K562 (cell line): ENCODE results near the gene FMNL3. TPM values are rescaled to one million over a fixed set of nuclear protein-coding genes. Genes with fewer than 3 reads are reported as not detected.

Experiments used
- ATAC-seq: fragments of 200-7000 bp; cut with Tn5 transposase; 3 replicates; pipeline ENCODE4 v1.9.1; 2020; ENCODE audit warnings: moderate library complexity
- BruUV-seq: library from RNA; stranded (reverse); fragments of 400-500 nt; replicated peaks from 2 replicates; lab custom pipeline; 2021; lab: Mats Ljungman, UMichigan
- CTCF ChIA-PET: fragments of 300-600 bp; formaldehyde crosslinking; extraction: SDS; loops from one replicate; lab custom pipeline; 2021; ENCODE audit warnings: low intra/inter-chr PET ratio; lab: Yijun Ruan, JAX
- POLR2A ChIA-PET: fragments of 300-600, 350-650 bp; sonication (Branson Sonifier 250); formaldehyde crosslinking; extraction: SDS; loops from one replicate; lab custom pipeline; 2021; ENCODE audit warnings: antibody characterized with exemption, inconsistent platforms; lab: Yijun Ruan, JAX
- DNase-seq, 4 experiments: peaks; one replicate each; pipeline versions ENCODE4 v3.0.0 to v3.0.0-alpha.2; 2011 to 2018; ENCODE audit warnings: low spot score in 3 of 4, mixed read lengths in 3 of 4; ENCODE audit errors: extremely low read depth in 1 of 4
- FAIRE-seq: peaks from 2 replicates; lab custom pipeline; 2011; peaks lifted over from hg19 to GRCh38; lab: Jason Lieb, UNC
- H2AFZ ChIP-seq: 2 replicates; pipeline ENCODE4 v1.6.0; 2011; ENCODE audit warnings: low read depth, low read length, control low read depth, inconsistent platforms
- H3K27ac ChIP-seq: fragments of 200-600 bp; 3 replicates; pipeline ENCODE4 v1.8.0; 2011; ENCODE audit warnings: low read depth, mild to moderate bottlenecking, control low read depth, inconsistent platforms, low read length, moderate library complexity, mixed read lengths; ENCODE audit errors: extremely low read depth
- H3K27me3 ChIP-seq, 2 experiments: fragments of 300-600 bp in 1 of 2; 2 replicates in 1 of 2; 3 replicates in 1 of 2; pipeline versions ENCODE4 v1.6.0 to v1.8.0; 2011; ENCODE audit warnings: inconsistent platforms in 2 of 2, low read length in 2 of 2, mild to moderate bottlenecking in 1 of 2, mixed read lengths in 1 of 2, moderate library complexity in 1 of 2; ENCODE audit not compliant: control insufficient read depth in 2 of 2, insufficient read depth in 2 of 2
- H3K36me3 ChIP-seq: fragments of 300-600 bp; 3 replicates; pipeline ENCODE4 v1.8.0; 2011; ENCODE audit warnings: mild to moderate bottlenecking, low read length, inconsistent platforms; ENCODE audit not compliant: control insufficient read depth, insufficient read depth
- H3K4me1 ChIP-seq, 2 experiments: fragments of 200-600 bp in 1 of 2; replicated peaks in 1 of 2; 2 replicates in 1 of 2; 3 replicates in 1 of 2; pipeline versions ENCODE4 v1.5.1 to v1.8.0; 2011; ENCODE audit warnings: inconsistent platforms in 2 of 2, low read length in 2 of 2, mild to moderate bottlenecking in 1 of 2, mixed read lengths in 1 of 2, moderate library complexity in 1 of 2; ENCODE audit not compliant: control insufficient read depth in 2 of 2, insufficient read depth in 2 of 2
- H3K4me2 ChIP-seq: 2 replicates; pipeline ENCODE4 v1.6.1; 2011; ENCODE audit warnings: low read length, control low read depth, inconsistent platforms, mixed read lengths; ENCODE audit not compliant: insufficient read depth
- H3K4me3 ChIP-seq: fragments of 200-600 bp; sonication (generic), shearing (Covaris generic); 2 replicates; pipeline ENCODE4 v1.5.1; 2016; ENCODE audit warnings: control low read depth, inconsistent platforms
- H3K79me2 ChIP-seq: fragments of 200-600 bp; 3 replicates; pipeline ENCODE4 v1.8.0; 2011; ENCODE audit warnings: low read length, inconsistent platforms; ENCODE audit not compliant: control insufficient read depth, insufficient read depth
- H3K9ac ChIP-seq, 2 experiments: 2 replicates each; pipeline versions ENCODE4 v1.6.0 to v1.6.1; 2011; ENCODE audit warnings: low read depth in 2 of 2, low read length in 2 of 2, control low read depth in 1 of 2, inconsistent platforms in 1 of 2, mild to moderate bottlenecking in 1 of 2, mixed read lengths in 1 of 2; ENCODE audit not compliant: insufficient read depth in 1 of 2
- H3K9me1 ChIP-seq: one replicate; pipeline ENCODE4 v1.6.0; 2011; ENCODE audit warnings: inconsistent platforms, mild to moderate bottlenecking, low read length, moderate library complexity; ENCODE audit not compliant: control insufficient read depth, insufficient read depth
- H3K9me3 ChIP-seq: replicated peaks from 2 replicates; pipeline ENCODE4 v1.5.1; 2011; ENCODE audit warnings: low read depth, low read length, inconsistent platforms; ENCODE audit not compliant: control insufficient read depth, insufficient read depth
- H4K20me1 ChIP-seq: replicated peaks from 2 replicates; pipeline ENCODE4 v1.6.1; 2011; ENCODE audit warnings: low read length, inconsistent platforms, mixed read lengths; ENCODE audit not compliant: control insufficient read depth, insufficient read depth
- MCM2 ChIP-seq: fragments of 450-650 bp; IDR thresholded peaks from 2 replicates; pipeline ENCODE4 v1.6.1; 2017; ENCODE audit warnings: low read depth, mild to moderate bottlenecking
- RFX1 ChIP-seq: fragments of 450-650 bp; IDR thresholded peaks from 2 replicates; pipeline ENCODE4 v1.6.1; 2016; ENCODE audit warnings: mild to moderate bottlenecking, moderate library complexity
- ZNF224 ChIP-seq: sonication (generic); formaldehyde crosslinking; IDR thresholded peaks from 2 replicates; pipeline ENCODE4 v1.8.0; 2022; ENCODE audit warnings: mild to moderate bottlenecking, missing genetic modification reagents
- WGBS: fragments of 100-300 bp; shearing (Covaris generic); methylation state at CpG from one replicate; pipeline ENCODE4 v1.1.6; 2016; ENCODE audit warnings: low coverage, mixed read lengths; ENCODE audit not compliant: insufficient coverage; ENCODE audit errors: missing lambda C conversion rate; 5-methylcytosine and 5-hydroxymethylcytosine counted together
- in situ Hi-C: fragments of 300-500 bp; cut with MboI; formaldehyde crosslinking; loops from 4 replicates; pipeline ENCODE4 v1.15.0; 2018; ENCODE audit warnings: inconsistent platforms, mixed read lengths
- intact Hi-C: fragments of 100-400 bp; cut with micrococcal nuclease; formaldehyde crosslinking; loops from 2 replicates; pipeline ENCODE4 v1.14.2; 2022
- polyA plus RNA-seq, 8 experiments: library from polyadenylated mRNA; depleted of rRNA in 4 of 8; stranded (reverse) in 5 of 8; unstranded in 3 of 8; fragments of >200 nt; fragmentation: Nextera tagmentation in 2 of 8; fragmentation: Illumina TruSeq in 1 of 8; extraction: Ambion mirVana in 2 of 8; extraction: Trizol in 1 of 8; gene quantifications; 2 replicates each; pipeline versions ENCODE4 v1.2.1 to v1.2.3, GENCODE V29; 2011 to 2014; ENCODE audit warnings: inconsistent platforms in 1 of 8, missing spikeins in 1 of 8
- total RNA-seq, 7 experiments: library from RNA; depleted of rRNA in 6 of 7; stranded (reverse); fragments of >200 nt in 6 of 7; fragmentation: Illumina TruSeq in 2 of 7; extraction: Trizol in 2 of 7; gene quantifications; 2 replicates each; pipeline versions ENCODE4 v1.2.1 to v1.2.3, GENCODE V29; 2011 to 2021; ENCODE audit warnings: low replicate concordance in 1 of 7
- TF ChIP-seq, protein P1 (sequence below): fragments of 250-450 bp; sonication (Bioruptor Pico); IDR thresholded peaks from 2 replicates; pipeline ENCODE4 v1.5.0; 2021; ENCODE audit warnings: mild to moderate bottlenecking, moderate library complexity
- TF ChIP-seq, protein P2 (sequence below): fragments of 450-650 bp; IDR thresholded peaks from 2 replicates; pipeline ENCODE4 v1.6.1; 2016; ENCODE audit warnings: low read depth

Gene FMNL3
- total and polyA plus RNA-seq, 9 of the 15 experiments (the other 6 are each of a cell fraction or from before 2014, with no cell fraction given) = 0.49 to 14.4 (median 6.8) TPM

DNA sequence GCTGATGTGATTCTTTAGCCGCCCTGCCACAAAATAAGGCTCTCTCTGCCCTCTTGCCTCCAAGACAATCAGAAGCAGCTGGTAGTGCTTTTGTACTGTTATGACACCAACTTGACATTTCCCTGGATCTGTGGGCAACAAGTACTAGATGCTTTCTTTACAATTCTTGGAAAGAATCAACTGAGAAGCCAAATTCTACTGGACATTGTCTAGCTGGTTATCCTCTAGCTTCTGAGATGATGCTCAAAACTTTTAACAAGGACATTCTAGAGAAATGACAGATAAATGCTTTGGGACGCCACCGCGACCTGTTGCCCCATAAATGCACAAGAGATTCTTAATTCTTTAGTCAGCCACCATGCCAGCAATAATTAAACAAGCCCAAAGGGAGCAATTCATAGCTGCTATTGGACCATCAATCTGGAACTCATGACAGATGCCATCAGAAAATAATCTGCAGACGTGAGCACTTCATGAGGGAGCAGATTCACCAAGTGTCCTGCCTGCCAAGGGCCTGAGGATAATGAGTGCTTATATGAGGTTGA lies 22.8 kb downstream of the FMNL3 start:
- ATAC-seq = no peak
- Histone ChIP-seq H2AFZ (no peak overlapping the region), H3K9ac (no peak overlapping the region), H3K4me2 (no peak overlapping the region), H3K27me3 (no peaks in the 10 kb centered on the region; a peak in 1 of 5 replicates), H3K36me3 (no peaks in the 10 kb centered on the region), H3K4me1 (no peaks in the 10 kb centered on the region), H3K9me3 (no peaks in the 10 kb centered on the region), H3K27ac (no peak overlapping the region), H3K4me3 (no peak overlapping the region), H3K79me2 (no peaks in the 10 kb centered on the region), H3K9me1 (no peaks in the 10 kb centered on the region), H4K20me1 (no peaks in the 10 kb centered on the region)
- in situ Hi-C loops = no loop called here
- ChIA-PET CTCF (no interaction called here), POLR2A (interaction anchor here (0.6 to 2.1 kb wide), 4 partner anchors 11 to 57 kb away, joined by 4 to 7 read pairs (median 4); partner anchors contain the start of gene TMBIM6)
- no peak for DNase-seq
- WGBS = 63% methylated on average over 5 of the region's 5 CpGs
- FAIRE-seq = no peak
- BruUV-seq = no TSS peak
- intact Hi-C loops = no loop called here
- no peak for TF ChIP-seq RFX1
- TF ChIP-seq, protein P1, sequence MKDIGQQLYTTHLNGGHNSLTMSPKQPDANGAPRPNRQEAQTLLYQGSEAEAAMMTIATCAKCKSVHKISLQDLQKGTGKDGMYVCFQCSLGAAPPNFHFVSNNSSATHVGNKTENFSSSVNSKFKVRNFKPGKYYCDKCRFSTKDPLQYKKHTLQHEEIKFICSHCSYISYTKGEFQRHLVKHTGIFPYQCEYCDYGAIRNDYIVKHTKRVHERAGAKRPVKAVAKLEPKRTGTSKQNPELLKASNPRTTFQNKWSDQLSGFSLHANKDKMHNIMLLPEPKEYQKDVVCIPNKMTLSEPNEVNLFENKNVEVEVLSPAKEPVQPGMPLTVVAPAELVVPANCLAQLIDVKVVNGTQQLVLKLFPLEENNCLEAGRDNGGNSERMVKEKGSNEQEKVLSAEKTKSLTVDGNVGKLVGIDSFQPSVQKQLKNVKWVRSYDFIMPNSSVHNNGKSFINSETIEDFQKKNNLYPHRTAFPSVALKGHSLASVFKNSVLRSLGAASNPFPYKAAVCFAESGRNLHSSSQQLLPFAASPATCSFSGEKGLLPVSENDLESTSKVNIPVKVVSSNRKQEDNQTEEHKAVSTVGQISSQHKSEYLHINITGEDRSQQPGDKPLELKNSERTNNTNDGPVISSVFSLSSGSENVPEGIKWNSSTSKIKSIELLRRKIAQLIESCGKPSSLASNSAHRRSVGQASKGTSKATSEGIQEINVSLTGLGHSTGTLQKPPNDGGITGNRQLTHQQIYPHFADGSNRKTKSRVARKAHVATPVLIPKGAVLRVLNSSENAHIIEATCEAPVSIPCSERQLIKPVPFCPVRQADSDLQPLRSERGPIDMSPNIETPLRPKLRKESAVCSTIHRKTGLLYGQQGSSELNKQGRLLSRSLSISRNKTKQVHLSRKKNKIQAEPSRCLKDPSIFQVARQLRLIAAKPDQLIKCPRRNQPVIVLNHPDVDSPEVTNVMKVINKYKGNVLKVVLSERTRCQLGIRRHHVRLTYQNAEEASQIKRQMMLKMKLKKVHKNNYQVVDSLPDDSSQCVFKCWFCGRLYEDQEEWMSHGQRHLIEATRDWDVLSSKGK (CRISPR knock-in tag) = no peak
- TF ChIP-seq MCM2 = no peak
- TF ChIP-seq, protein P2, sequence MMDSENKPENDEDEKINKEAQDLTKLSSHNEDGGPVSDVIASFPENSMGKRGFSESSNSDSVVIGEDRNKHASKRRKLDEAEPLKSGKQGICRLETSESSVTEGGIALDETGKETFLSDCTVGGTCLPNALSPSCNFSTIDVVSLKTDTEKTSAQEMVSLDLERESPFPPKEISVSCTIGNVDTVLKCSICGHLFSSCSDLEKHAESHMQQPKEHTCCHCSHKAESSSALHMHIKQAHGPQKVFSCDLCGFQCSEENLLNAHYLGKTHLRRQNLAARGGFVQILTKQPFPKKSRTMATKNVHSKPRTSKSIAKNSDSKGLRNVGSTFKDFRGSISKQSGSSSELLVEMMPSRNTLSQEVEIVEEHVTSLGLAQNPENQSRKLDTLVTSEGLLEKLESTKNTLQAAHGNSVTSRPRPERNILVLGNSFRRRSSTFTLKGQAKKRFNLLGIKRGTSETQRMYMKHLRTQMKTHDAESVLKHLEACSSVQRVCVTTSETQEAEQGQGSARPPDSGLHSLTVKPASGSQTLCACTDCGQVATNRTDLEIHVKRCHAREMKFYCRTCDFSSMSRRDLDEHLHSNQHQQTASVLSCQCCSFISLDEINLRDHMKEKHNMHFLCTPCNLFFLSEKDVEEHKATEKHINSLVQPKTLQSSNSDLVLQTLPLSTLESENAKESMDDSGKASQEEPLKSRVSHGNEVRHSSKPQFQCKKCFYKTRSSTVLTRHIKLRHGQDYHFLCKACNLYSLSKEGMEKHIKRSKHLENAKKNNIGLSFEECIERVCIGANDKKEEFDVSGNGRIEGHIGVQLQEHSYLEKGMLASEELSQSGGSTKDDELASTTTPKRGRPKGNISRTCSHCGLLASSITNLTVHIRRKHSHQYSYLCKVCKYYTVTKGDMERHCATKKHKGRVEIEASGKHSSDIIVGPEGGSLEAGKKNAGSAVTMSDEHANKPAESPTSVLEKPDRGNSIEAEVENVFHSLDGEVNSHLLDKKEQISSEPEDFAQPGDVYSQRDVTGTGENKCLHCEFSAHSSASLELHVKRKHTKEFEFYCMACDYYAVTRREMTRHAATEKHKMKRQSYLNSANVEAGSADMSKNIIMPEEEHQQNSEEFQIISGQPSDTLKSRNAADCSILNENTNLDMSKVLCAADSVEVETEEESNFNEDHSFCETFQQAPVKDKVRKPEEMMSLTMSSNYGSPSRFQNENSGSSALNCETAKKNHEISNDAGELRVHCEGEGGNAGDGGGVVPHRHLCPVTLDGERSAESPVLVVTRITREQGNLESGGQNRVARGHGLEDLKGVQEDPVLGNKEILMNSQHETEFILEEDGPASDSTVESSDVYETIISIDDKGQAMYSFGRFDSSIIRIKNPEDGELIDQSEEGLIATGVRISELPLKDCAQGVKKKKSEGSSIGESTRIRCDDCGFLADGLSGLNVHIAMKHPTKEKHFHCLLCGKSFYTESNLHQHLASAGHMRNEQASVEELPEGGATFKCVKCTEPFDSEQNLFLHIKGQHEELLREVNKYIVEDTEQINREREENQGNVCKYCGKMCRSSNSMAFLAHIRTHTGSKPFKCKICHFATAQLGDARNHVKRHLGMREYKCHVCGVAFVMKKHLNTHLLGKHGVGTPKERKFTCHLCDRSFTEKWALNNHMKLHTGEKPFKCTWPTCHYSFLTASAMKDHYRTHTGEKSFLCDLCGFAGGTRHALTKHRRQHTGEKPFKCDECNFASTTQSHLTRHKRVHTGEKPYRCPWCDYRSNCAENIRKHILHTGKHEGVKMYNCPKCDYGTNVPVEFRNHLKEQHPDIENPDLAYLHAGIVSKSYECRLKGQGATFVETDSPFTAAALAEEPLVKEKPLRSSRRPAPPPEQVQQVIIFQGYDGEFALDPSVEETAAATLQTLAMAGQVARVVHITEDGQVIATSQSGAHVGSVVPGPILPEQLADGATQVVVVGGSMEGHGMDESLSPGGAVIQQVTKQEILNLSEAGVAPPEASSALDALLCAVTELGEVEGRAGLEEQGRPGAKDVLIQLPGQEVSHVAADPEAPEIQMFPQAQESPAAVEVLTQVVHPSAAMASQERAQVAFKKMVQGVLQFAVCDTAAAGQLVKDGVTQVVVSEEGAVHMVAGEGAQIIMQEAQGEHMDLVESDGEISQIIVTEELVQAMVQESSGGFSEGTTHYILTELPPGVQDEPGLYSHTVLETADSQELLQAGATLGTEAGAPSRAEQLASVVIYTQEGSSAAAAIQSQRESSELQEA = no peak
- TF ChIP-seq ZNF224 (CRISPR knock-in tag) = no peak
